Peyer's patch (tissue), 4 donors: ENCODE data around the gene C1orf94.

Experiments used
- CTCF ChIP-seq, 6 experiments: fragments of 450-650 bp in 4 of 6; fragments of 200-600 bp in 2 of 6; sonication (generic) in 1 of 6; IDR thresholded peaks; one replicate each; pipeline ENCODE4 v1.5.1; 2017 to 2019; ENCODE audit warnings: antibody characterized with exemption in 6 of 6, mild to moderate bottlenecking in 3 of 6, moderate library complexity in 1 of 6
- POLR2A ChIP-seq, 2 donors: fragments of 450-650 bp; IDR thresholded peaks; one replicate each; pipeline ENCODE4 v1.5.1; 2017; ENCODE audit warnings: antibody characterized with exemption in 2 of 2, mild to moderate bottlenecking in 2 of 2, moderate library complexity in 2 of 2

- TF ChIP-seq CTCF (IDR thresholded peaks at IDR 0.05) = no peak
- TF ChIP-seq POLR2A (IDR thresholded peaks at IDR 0.05) = no peak
These were observed 89.6 kb downstream of the C1orf94 start for GRCh38 chr1:34266127-34266951.
